K562 treated with DMSO at 1 percent for 4 hours (cell line): ENCODE results near the gene NKG7. TPM values are rescaled to one million over a fixed set of nuclear protein-coding genes. Genes with fewer than 3 reads are reported as not detected.

Experiments
- total RNA-seq: library from RNA; unstranded; fragments of 300-600 nt; gene quantifications from 2 replicates; pipeline ENCODE4 v1.2.3, GENCODE V29; 2022; ENCODE audit not compliant: insufficient read depth

Gene NKG7
- not detected in 2 replicates for total RNA-seq

GRCh38 chr19:51372649-51373504, at the start of gene NKG7:
Gene NKG7 (minus strand): TSS chr19:51372654. CDS start chr19:51372535, 119 bp downstream.

GRCh38 chr19:51417107-51417809, 44.8 kb upstream of the NKG7 start, which contains the start of gene SIGLEC10:
Gene SIGLEC10 (minus strand): TSS chr19:51417642. CDS start chr19:51417581, 61 bp downstream.

GRCh38 chr19:51387924-51388389, 15.5 kb upstream of the NKG7 start, which contains the start of gene LIM2:
Gene LIM2 (minus strand): TSS chr19:51387974. CDS start chr19:51387443, 531 bp downstream.

GRCh38 chr19:51368366-51369282, 3.8 kb downstream of the NKG7 start, which contains the start of gene CLDND2:
Gene CLDND2 (minus strand): TSS chr19:51369003. CDS start chr19:51368577, 426 bp downstream.

GRCh38 chr19:51365965-51366388, 6.5 kb downstream of the NKG7 start, which contains the start of gene ETFB:
Gene ETFB (minus strand): TSS chr19:51366388. CDS start chr19:51366326, 62 bp downstream.

GRCh38 chr19:51341976-51342580, 30.4 kb downstream of the NKG7 start, which contains the start of gene VSIG10L:
Gene VSIG10L (minus strand): TSS chr19:51342139. CDS start chr19:51342124, 15 bp downstream.

Other genes with a start within 250 kb of the NKG7 start
- 0.52 TPM in 1 of 2 replicates, not detected in the other for gene SIGLEC9, start 247.7 kb downstream of the NKG7 start, total RNA-seq
- gene SIGLEC7, start 230.4 kb downstream of the NKG7 start, total RNA-seq, result 0.48 TPM in 1 of 2 replicates, not detected in the other
- 58.9 and 71.8 TPM in 2 replicates for gene CD33, start 147.6 kb downstream of the NKG7 start, total RNA-seq
- not detected in 2 replicates for gene SIGLECL1, start 121.6 kb downstream of the NKG7 start, total RNA-seq
- 0.30 TPM in 1 of 2 replicates, not detected in the other for gene IGLON5, start 61.0 kb downstream of the NKG7 start, total RNA-seq
- 4.1 and 9.1 TPM in 2 replicates for gene VSIG10L, start 30.5 kb downstream of the NKG7 start, total RNA-seq
- 198 and 249 TPM in 2 replicates for gene ETFB, start 6.3 kb downstream of the NKG7 start, total RNA-seq
- gene CLDND2, start 3.7 kb downstream of the NKG7 start, total RNA-seq, result not detected in 2 replicates
- not detected in 2 replicates for gene LIM2, start 15.3 kb upstream of the NKG7 start, total RNA-seq
- 1.6 TPM in 1 of 2 replicates, not detected in the other for gene C19orf84, start 17.9 kb upstream of the NKG7 start, total RNA-seq
- 1.2 and 2.5 TPM in 2 replicates for gene SIGLEC10, start 45.0 kb upstream of the NKG7 start, total RNA-seq
- gene SIGLEC8, start 85.8 kb upstream of the NKG7 start, total RNA-seq, result 0.69 and 0.85 TPM in 2 replicates
- gene CEACAM18, start 105.9 kb upstream of the NKG7 start, total RNA-seq, result not detected in 2 replicates
- gene SIGLEC12, start 129.1 kb upstream of the NKG7 start, total RNA-seq, result 1.2 and 1.5 TPM in 2 replicates
- gene SIGLEC6, start 159.0 kb upstream of the NKG7 start, total RNA-seq, result 32.0 and 34.1 TPM in 2 replicates
- 7.6 and 12.7 TPM in 2 replicates for gene ZNF175, start 198.6 kb upstream of the NKG7 start, total RNA-seq